GM19397 (cell line): ENCODE results near the gene FAM83G.
A peak's percentile ranks its signal among the peaks of the same experiment; 100 is the strongest.
"Not testable (repeated sequence)": the region's sequence is repeated elsewhere in the genome, so short reads cannot be mapped to it uniquely, and the experiment has no call there.

Experiments used
- ATAC-seq: cut with Tn5 transposase; IDR thresholded peaks from one replicate; pipeline ENCODE4 v1.9.1; 2021; ENCODE audit warnings: mild to moderate bottlenecking, moderate library complexity; ENCODE audit not compliant: unreplicated experiment

The FAM83G gene

GRCh38 chr17:19004421-19005136, at the start of gene FAM83G:
TSS of gene FAM83G (minus strand) at chr17:19004764. CDS start at chr17:19004041, 723 bp downstream.
- ATAC-seq: peak; percentile 79

- ATAC-seq: not testable (repeated sequence)
Observed at GRCh38 chr17:19048826-19049225, 44.3 kb upstream of the FAM83G start.

GRCh38 chr17:19047510-19047909, 42.9 kb upstream of the FAM83G start:
- not testable (repeated sequence) for ATAC-seq

- not testable (repeated sequence) for ATAC-seq
Observed at GRCh38 chr17:19046782-19047375, 42.3 kb upstream of the FAM83G start, which contains the start of gene GRAP. TSS of gene GRAP (minus strand) at chr17:19046957. CDS start at chr17:19046926, 31 bp downstream.

- ATAC-seq: not testable (repeated sequence)
Observed at GRCh38 chr17:19044643-19045042, 40.1 kb upstream of the FAM83G start.

GRCh38 chr17:19043032-19043431, 38.5 kb upstream of the FAM83G start:
- not testable (repeated sequence) for ATAC-seq

GRCh38 chr17:19042369-19042768, 37.8 kb upstream of the FAM83G start:
- not testable (repeated sequence) for ATAC-seq

GRCh38 chr17:19041871-19042270, 37.3 kb upstream of the FAM83G start:
- not testable (repeated sequence) for ATAC-seq

- not testable (repeated sequence) for ATAC-seq
Observed at GRCh38 chr17:19040350-19040749, 35.8 kb upstream of the FAM83G start.

- not testable (repeated sequence) for ATAC-seq
Observed at GRCh38 chr17:19038730-19039129, 34.2 kb upstream of the FAM83G start.

- ATAC-seq: not testable (repeated sequence)
Observed at GRCh38 chr17:19038007-19038406, 33.4 kb upstream of the FAM83G start.

GRCh38 chr17:19037547-19037946, 33.0 kb upstream of the FAM83G start:
- ATAC-seq: not testable (repeated sequence)

GRCh38 chr17:19036186-19036585, 31.6 kb upstream of the FAM83G start:
- ATAC-seq: not testable (repeated sequence)

- peak; percentile 43 for ATAC-seq
Observed at GRCh38 chr17:19032377-19032988, 27.9 kb upstream of the FAM83G start.

- peak; percentile 39 for ATAC-seq
Observed at GRCh38 chr17:19031729-19032128, 27.2 kb upstream of the FAM83G start.

- ATAC-seq: not testable (repeated sequence)
Observed at GRCh38 chr17:19030771-19031449, 26.3 kb upstream of the FAM83G start.

GRCh38 chr17:19029740-19030139, 25.2 kb upstream of the FAM83G start:
- ATAC-seq: not testable (repeated sequence)

GRCh38 chr17:19028671-19029070, 24.1 kb upstream of the FAM83G start:
- ATAC-seq: not testable (repeated sequence)

- no peak for ATAC-seq
Observed at GRCh38 chr17:19024101-19025078, 19.8 kb upstream of the FAM83G start.
